Retinal pigment epithelial cell (primary cell): ENCODE data around the gene TRIM44.
"Not testable (repeated sequence)": the region's sequence is repeated elsewhere in the genome, so short reads cannot be mapped to it uniquely, and the experiment has no call there.

Source experiments
- DNase-seq: peaks from one replicate; pipeline ENCODE4 v3.0.0-alpha.2; 2010; ENCODE audit warnings: low read depth
- H3K4me3 ChIP-seq: 2 replicates; pipeline ENCODE4 v1.5.1; 2011; ENCODE audit warnings: mild to moderate bottlenecking, low read length, control low read depth, moderate library complexity
- TF ChIP-seq, protein P1 (sequence below): conservative IDR thresholded peaks from 2 replicates; pipeline ENCODE4 v1.5.1; 2011; ENCODE audit warnings: low read depth, low read length, control low read depth, inconsistent platforms

TRIM44 gene

DNA sequence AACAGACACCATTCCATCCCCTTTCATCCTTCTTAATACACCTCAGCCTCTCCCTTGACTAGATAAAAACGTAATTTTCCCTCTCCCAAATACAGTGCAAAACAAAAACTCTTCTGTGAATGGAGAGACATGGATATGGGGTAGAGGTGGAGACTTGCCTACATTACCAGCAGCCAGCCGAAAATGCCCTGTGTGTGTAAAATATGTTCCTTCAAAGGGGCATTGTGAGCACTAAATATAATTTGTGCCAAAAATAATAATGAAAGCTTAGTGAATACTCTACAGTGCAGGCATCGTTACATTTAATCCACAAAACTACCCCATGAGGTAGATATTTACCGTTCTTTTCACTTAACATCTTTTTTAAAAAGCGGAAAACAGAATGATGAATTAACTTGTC lies 1.0 kb upstream of the TRIM44 start:
- TF ChIP-seq, protein P1, sequence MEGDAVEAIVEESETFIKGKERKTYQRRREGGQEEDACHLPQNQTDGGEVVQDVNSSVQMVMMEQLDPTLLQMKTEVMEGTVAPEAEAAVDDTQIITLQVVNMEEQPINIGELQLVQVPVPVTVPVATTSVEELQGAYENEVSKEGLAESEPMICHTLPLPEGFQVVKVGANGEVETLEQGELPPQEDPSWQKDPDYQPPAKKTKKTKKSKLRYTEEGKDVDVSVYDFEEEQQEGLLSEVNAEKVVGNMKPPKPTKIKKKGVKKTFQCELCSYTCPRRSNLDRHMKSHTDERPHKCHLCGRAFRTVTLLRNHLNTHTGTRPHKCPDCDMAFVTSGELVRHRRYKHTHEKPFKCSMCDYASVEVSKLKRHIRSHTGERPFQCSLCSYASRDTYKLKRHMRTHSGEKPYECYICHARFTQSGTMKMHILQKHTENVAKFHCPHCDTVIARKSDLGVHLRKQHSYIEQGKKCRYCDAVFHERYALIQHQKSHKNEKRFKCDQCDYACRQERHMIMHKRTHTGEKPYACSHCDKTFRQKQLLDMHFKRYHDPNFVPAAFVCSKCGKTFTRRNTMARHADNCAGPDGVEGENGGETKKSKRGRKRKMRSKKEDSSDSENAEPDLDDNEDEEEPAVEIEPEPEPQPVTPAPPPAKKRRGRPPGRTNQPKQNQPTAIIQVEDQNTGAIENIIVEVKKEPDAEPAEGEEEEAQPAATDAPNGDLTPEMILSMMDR, result no peak
- peak overlapping the region; percentile 88 for H3K4me3 ChIP-seq
- no peak for DNase-seq

DNA sequence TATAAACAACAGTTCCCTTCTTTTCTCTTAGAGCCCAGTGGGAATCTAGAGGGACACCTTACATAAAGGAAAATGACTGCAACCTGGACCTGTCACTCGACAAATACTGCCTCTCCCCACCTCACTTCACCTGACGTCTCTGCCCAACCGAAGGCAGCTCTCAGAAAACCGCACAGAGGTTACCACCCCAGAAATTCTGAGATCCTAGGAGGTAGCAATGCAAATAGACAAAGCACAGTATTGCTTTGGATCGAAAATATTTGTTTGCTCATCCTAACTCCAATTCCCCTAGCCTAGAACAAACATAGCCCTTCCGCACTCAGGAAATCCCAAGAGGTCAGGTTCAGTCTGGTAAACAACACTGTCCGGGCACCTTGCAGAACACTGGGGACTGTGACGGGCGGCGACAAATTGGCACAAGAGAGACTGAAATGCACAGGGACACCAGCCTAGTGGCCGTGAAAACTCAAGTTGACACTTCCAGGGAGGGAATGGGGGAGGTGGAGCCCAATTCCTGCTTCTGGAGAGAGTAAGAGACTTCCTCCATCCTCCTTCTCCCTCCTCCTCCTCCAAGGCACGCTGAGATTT lies 420 bp upstream of the TRIM44 start:
- no peak for DNase-seq
- H3K4me3 ChIP-seq, result peak overlapping the region; percentile 88

DNA sequence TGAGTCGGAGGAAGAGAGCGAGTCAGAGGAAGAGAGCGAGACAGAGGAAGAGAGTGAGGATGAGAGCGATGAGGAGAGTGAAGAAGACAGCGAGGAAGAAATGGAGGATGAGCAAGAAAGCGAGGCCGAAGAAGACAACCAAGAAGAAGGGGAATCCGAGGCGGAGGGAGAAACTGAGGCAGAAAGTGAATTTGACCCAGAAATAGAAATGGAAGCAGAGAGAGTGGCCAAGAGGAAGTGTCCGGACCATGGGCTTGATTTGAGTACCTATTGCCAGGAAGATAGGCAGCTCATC lies 780 bp downstream of the TRIM44 start:
- TF ChIP-seq, protein P1, result no peak
- no peak for DNase-seq
- H3K4me3 ChIP-seq, result peak overlapping the region; percentile 88

More for the DNA sequence above, 420 bp upstream of the TRIM44 start:
- TF ChIP-seq, protein P1, result no peak

DNA sequence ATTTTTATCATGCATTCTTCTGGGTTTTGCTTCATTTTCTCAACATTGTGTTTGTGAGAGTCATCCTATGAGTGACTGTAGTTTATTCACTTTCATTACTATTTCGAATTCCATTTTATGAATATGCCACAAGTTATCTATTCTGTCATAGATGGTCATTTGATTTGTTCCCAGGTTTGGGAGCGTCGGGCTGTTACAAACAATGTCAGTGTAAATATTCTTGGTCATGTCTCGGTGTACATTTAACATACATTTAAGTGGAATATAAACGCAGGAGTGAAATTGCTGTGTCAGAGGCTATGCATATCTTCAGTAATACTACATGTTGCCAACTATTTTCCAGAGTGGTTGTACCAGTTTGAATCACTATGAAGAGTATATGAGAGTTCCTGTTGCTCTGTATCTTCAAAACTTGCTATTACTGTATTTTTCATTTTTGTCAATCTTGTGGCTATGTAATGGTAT lies 2.4 kb downstream of the TRIM44 start:
- DNase-seq, result no peak
- H3K4me3 ChIP-seq, result no peak overlapping the region
- TF ChIP-seq, protein P1, result no peak

DNA sequence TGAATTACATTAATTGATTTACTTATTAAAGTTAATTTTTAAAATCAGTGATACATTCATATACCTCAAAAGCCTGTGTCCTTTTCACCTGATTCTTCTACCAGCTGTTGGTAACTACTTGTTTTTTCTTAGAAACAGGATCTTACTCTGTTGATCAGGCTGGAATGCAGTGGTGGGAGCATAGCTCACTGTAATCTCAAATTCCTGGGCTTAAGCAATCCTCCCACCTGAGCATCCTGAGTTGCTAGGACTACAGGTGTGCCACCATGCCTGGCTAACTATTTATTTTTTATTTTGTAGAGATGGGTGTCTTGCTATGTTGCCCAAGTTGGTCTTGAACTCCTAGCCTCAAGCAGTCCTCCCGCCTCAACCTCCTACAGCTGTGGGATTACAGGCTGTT lies 4.7 kb downstream of the TRIM44 start:
- H3K4me3 ChIP-seq, result no peak overlapping the region
- TF ChIP-seq, protein P1, result no peak
- no peak for DNase-seq

DNA sequence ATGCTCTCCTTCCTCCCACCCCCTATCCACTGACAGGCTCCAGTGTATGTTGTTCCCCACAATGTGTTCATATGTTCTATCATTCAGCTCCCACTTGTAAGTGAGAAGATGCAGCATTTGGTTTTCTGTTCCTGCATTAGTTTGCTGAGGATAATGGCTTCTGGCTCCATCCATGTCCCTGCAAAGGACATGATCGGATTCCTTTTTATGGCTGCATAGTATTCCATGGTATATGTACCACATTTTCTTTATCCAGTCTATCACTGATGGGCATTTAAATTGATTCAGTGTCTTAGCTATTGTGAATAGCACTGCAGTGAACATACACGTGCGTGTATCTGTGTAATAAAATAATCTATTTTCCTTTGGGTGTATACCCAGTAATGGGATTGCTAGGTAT lies 5.8 kb downstream of the TRIM44 start:
- H3K4me3 ChIP-seq, DNase-seq: not testable (repeated sequence)

DNA sequence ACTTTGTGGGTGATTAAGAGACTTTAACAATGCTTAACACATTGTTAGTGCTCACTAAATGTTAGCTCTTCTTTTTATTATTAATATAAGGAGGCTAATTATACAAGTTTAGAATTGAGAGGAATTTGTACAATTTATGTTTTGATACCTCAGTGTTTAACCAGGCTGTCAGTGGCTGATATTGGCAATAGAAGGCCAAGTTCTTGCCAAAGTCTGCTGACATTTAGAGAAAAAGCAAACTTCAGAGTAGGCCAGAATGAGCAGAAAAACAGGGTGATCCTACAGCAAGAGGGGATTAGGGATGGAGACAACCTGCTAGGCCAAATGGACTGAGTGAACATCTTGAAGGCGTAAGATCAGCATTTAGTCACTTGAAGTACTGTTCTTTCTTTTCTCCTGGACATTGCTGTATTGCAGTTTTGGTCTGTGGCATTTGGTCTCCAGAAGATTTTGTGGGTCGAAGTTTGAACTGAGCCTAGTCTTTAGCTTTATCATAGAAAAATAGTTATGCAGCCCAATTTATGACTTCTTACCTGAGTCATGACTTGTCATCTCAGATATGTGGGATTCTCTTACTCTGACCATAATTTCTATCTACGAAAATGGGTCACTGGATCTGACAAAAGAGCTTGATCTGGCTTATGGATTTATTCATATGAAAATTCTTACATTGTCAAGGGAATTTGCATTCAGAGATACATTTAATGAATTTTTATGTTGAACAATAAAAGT lies 9.0 kb downstream of the TRIM44 start:
- TF ChIP-seq, protein P1, result no peak

DNA sequence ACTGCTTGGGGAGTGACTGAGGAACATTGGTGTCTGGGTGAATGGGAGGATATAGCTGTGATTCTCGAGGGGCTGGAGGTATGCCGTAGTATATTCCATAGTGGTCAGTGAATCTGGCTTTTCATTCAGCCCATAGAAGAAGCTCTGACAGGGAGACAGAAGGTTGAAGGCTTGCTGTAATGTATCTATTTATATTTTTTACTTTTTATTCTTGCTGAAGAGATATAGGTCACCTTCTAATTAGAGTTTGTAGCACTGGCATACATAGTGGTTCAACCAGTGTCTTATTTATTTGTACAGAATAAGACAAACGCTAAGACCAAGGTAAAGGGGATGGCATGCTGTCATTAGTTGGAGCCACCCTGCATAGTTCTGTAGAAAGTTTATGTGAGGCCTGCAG lies 10.0 kb downstream of the TRIM44 start:
- no peak for DNase-seq
- no peak overlapping the region for H3K4me3 ChIP-seq
- TF ChIP-seq, protein P1, result no peak

More for the DNA sequence above, 9.0 kb downstream of the TRIM44 start:
- no peak for DNase-seq
- H3K4me3 ChIP-seq, result no peak overlapping the region
